Retinal pigment epithelial cell (primary cell): ENCODE measurements around the gene PDPK1.
"Not testable (repeated sequence)": the region's sequence is repeated elsewhere in the genome, so short reads cannot be mapped to it uniquely, and the experiment has no call there.

Source experiments
- DNase-seq: peaks from one replicate; pipeline ENCODE4 v3.0.0-alpha.2; 2010; ENCODE audit warnings: low read depth
- H3K4me3 ChIP-seq: 2 replicates; pipeline ENCODE4 v1.5.1; 2011; ENCODE audit warnings: mild to moderate bottlenecking, low read length, control low read depth, moderate library complexity
- CTCF ChIP-seq: conservative IDR thresholded peaks from 2 replicates; pipeline ENCODE4 v1.5.1; 2011; ENCODE audit warnings: low read depth, low read length, control low read depth, inconsistent platforms

PDPK1 gene

GRCh38 chr16:2603165-2604015 is 65.6 kb downstream of the PDPK1 start:
- peak; percentile 86 for DNase-seq
- no peak for TF ChIP-seq CTCF
- H3K4me3 ChIP-seq: peak overlapping the region; percentile 97

GRCh38 chr16:2604016-2604369 is 66.2 kb downstream of the PDPK1 start:
- not testable (repeated sequence) for DNase-seq

GRCh38 chr16:2606820-2607219 is 69.0 kb downstream of the PDPK1 start:
- not testable (repeated sequence) for DNase-seq

More at GRCh38 chr16:2604016-2604369, 66.2 kb downstream of the PDPK1 start:
- H3K4me3 ChIP-seq: peak overlapping the region; percentile 97

GRCh38 chr16:2609345-2609744 is 71.5 kb downstream of the PDPK1 start:
- H3K4me3 ChIP-seq, DNase-seq: not testable (repeated sequence)

More at GRCh38 chr16:2606820-2607219, 69.0 kb downstream of the PDPK1 start:
- not testable (repeated sequence) for H3K4me3 ChIP-seq

GRCh38 chr16:2609827-2610470 is 72.1 kb downstream of the PDPK1 start:
- no peak for TF ChIP-seq CTCF
- H3K4me3 ChIP-seq: no peak overlapping the region
- DNase-seq: no peak

GRCh38 chr16:2610781-2611498 is 73.1 kb downstream of the PDPK1 start:
- no peak overlapping the region for H3K4me3 ChIP-seq
- no peak for TF ChIP-seq CTCF
- DNase-seq: no peak

GRCh38 chr16:2611499-2611862 is 73.7 kb downstream of the PDPK1 start:
- H3K4me3 ChIP-seq: no peak overlapping the region
- no peak for TF ChIP-seq CTCF
- DNase-seq: no peak

- DNase-seq, H3K4me3 ChIP-seq: not testable (repeated sequence)
These were observed 74.1 kb downstream of the PDPK1 start for GRCh38 chr16:2611877-2612276.

GRCh38 chr16:2613251-2613650 is 75.4 kb downstream of the PDPK1 start:
- not testable (repeated sequence) for H3K4me3 ChIP-seq, DNase-seq
